Measurements from ENCODE around the gene TPST2.

Gene TPST2

DNA sequence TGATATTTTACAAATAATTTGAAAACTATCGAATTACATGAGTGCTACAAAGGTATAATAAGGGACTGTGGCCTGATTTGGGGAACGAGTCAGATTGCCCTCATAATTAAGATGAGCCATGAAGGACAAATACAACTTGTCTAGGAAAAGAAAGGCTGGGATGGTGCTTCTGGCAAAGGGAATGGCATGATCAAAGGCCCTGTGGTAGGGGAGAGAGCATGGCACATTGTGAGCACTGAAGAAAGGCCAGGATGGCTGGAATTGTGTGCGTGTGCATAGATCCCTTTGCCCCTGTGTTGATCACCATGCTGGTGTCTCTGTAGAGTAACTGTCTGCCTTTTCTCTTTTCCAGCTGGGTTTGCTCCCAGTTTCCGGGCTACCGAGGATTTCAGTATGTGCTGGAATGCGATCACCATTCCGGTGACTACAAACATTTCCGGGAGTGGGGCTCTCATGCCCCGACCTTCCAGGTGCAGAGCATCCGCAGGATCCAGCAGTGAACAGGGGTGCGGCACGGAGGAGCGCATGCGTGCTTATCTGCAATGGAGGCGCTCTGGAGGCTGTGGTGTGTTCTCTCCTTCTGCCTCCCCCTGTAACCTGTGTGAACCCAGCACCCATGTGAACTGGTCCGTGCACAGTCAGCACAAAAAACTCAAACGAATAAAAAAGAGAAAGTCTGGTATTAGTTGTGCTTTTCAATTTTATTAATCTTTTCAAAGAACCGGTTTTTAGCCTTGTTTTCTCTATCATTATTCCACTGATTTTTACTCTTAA lies 40.2 kb upstream of the TPST2 start:
- no peak overlapping the region for H3K27ac ChIP-seq
- TF ChIP-seq ZFX (IDR thresholded peaks at IDR 0.05) (no peak), CTCF (conservative IDR thresholded peaks at IDR 0.05) (no peak)

- TF ChIP-seq ZFX (IDR thresholded peaks at IDR 0.05), result no peak
- no peak for TF ChIP-seq CTCF (conservative IDR thresholded peaks at IDR 0.05)
- no peak overlapping the region for H3K27ac ChIP-seq
Measured at GRCh38 chr22:26624803-26625202, 34.9 kb upstream of the TPST2 start.

- TF ChIP-seq CTCF (conservative IDR thresholded peaks at IDR 0.05), result no peak
- TF ChIP-seq ZFX (IDR thresholded peaks at IDR 0.05), result no peak
- no peak overlapping the region for H3K27ac ChIP-seq
Measured at GRCh38 chr22:26623984-26624383, 34.1 kb upstream of the TPST2 start.

DNA sequence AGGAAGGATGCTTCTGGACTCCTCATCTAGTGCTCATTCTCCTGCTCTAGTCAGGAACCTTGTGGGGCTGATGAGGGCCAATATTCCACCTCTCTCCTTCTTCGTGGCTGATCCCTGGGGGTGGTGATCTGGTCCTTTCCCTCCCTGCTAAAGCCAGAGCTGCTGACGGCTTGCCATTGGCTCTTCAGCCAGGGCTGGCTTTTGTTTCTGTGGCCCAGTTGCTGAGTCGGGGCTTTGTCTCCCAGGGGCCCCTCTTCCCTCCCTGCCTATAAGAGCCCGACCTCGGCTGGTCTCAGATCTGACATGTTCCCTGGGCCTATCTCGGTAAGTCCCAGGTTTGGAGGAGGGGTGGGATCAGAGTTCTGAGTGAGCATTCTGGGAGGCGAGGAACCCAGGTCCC lies 31.7 kb upstream of the TPST2 start, which contains the start of gene CRYBA4:
CRYBA4 (plus strand) TSS at position 301 of the 400 bp plus-strand sequence. CDS start 634 bp downstream, outside the sequence.
- no peak within 1 kb of the TSS for H3K27ac ChIP-seq
- TF ChIP-seq CTCF (conservative IDR thresholded peaks at IDR 0.05) (no peak), ZFX (IDR thresholded peaks at IDR 0.05) (no peak)

DNA sequence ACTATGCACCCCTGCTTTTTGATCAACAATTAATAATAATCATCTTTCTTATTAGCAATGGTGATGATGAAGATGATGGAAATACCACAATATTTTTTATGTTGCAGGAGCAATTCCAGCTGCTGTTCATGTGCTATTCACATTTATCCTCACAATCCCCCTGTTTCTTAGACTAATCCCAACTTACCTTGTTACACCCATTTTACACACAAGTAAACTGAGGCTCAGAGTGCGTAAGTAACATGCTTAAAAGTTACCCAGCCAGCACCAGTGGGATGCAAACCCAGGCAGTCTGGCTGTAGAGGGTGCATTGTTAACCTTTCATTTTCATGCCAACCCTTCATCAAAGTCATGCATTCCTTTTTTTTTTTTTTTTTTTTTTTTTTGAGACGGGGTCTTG lies 30.3 kb upstream of the TPST2 start:
- H3K27ac ChIP-seq, result no peak overlapping the region
- no peak for TF ChIP-seq CTCF (conservative IDR thresholded peaks at IDR 0.05)
- no peak for TF ChIP-seq ZFX (IDR thresholded peaks at IDR 0.05)

- TF ChIP-seq ZFX (IDR thresholded peaks at IDR 0.05) (no peak), CTCF (conservative IDR thresholded peaks at IDR 0.05) (no peak)
- H3K27ac ChIP-seq, result no peak overlapping the region
Measured at GRCh38 chr22:26619510-26619909, 29.6 kb upstream of the TPST2 start.

- H3K27ac ChIP-seq, result no peak overlapping the region
Measured at GRCh38 chr22:26618455-26618854, 28.5 kb upstream of the TPST2 start.

More at GRCh38 chr22:26618455-26618854, 28.5 kb upstream of the TPST2 start:
- TF ChIP-seq CTCF (conservative IDR thresholded peaks at IDR 0.05) (no peak), ZFX (IDR thresholded peaks at IDR 0.05) (no peak)

All from C4-2B (cell line).